ENCODE data around the gene CFAP77. TPM values are rescaled to one million over a fixed set of nuclear protein-coding genes. Genes with fewer than 3 reads are reported as not detected.

CFAP77 gene
- total RNA-seq, 1 donor, result under 0.01 TPM

DNA sequence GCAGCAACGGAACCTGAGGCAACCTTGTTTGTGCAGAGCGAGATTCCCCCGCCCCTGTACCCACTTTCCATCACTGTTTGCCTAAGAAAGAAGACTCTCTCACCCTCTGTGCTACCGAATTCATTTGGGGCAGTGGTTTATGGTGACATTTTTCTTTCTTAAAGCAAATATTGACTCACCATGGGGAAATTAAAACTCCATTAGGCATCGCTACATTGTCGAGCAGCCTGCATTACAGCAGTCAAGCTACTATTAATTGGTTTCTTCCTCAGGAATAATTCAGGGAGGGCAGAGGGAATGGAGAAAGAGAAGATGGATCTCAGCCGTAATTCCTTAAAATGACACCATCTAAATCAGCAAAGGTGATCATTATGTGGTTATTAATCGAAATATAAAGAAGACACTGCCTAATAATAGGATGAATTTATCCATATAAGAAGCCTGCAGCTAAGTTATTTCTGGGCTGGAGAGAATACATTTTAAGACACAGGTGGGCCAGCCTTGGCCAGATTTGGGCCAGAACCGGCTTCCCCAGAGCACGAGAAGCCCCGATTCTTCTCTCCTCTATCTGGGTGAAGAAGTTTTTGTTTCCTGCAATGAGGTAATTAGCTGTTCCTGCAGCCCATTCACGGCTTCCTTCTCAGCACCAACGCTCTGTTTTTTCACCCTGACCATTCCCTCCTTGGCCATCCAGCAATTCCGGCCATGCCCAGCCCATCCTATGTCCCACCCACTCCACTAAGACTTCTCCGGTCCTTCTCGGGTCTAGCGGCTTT is 16.8 kb downstream of the CFAP77 start:
- DNase-seq (ENCODE audit: low read depth), result no peak
- H3K4me3 ChIP-seq (ENCODE audit: low read depth, low read length), result no peak overlapping the region
- TF ChIP-seq, protein P1, sequence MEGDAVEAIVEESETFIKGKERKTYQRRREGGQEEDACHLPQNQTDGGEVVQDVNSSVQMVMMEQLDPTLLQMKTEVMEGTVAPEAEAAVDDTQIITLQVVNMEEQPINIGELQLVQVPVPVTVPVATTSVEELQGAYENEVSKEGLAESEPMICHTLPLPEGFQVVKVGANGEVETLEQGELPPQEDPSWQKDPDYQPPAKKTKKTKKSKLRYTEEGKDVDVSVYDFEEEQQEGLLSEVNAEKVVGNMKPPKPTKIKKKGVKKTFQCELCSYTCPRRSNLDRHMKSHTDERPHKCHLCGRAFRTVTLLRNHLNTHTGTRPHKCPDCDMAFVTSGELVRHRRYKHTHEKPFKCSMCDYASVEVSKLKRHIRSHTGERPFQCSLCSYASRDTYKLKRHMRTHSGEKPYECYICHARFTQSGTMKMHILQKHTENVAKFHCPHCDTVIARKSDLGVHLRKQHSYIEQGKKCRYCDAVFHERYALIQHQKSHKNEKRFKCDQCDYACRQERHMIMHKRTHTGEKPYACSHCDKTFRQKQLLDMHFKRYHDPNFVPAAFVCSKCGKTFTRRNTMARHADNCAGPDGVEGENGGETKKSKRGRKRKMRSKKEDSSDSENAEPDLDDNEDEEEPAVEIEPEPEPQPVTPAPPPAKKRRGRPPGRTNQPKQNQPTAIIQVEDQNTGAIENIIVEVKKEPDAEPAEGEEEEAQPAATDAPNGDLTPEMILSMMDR (IDR thresholded peaks at IDR 0.05; ENCODE audit: insufficient read depth, low read depth, low read length), result no peak

DNA sequence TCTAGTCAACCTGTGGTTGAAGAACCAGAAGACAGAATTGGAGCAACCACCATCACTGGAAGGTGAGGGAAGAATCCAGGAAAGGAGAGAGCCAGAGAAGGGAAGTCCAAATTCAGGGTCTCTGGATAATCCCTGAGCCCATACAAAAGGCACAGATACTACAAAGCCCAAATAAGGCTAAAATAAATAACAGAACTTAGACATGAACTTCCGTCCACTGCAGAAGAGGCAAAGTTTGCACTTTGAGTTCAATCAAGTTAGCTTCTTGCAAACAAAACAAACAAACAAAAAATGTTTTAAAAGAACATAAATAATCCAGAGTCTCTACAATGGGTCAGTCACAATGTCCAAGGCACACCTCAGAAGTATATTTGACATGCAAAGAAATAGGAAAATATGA is 21.0 kb downstream of the CFAP77 start:
- TF ChIP-seq, protein P1 (IDR thresholded peaks at IDR 0.05; ENCODE audit: insufficient read depth, low read depth, low read length), result no peak
- no peak overlapping the region for H3K4me3 ChIP-seq (ENCODE audit: low read depth, low read length)
- no peak for DNase-seq (ENCODE audit: low read depth)

DNA sequence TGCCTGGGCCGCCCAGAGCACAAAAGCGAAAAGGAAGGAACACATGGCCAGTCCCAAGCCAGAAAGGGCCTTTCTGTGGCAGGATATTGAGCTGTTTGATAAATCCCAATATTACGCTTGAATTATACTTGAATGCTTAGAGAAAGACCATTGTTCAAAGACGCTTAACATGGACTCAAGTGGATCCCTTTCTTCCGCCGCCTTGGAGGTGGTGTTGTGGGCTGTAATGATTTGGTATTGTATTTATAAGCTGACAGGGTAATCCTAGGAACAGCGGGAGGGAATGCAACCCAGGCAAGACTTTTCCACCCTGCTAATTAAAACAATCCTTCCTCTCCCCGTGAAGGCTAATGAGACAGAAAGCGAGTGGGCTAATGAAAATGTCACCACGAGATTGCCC is 24.9 kb downstream of the CFAP77 start:
- no peak for DNase-seq (ENCODE audit: low read depth)
- TF ChIP-seq, protein P1 (IDR thresholded peaks at IDR 0.05; ENCODE audit: insufficient read depth, low read depth, low read length), result no peak
- no peak overlapping the region for H3K4me3 ChIP-seq (ENCODE audit: low read depth, low read length)

DNA sequence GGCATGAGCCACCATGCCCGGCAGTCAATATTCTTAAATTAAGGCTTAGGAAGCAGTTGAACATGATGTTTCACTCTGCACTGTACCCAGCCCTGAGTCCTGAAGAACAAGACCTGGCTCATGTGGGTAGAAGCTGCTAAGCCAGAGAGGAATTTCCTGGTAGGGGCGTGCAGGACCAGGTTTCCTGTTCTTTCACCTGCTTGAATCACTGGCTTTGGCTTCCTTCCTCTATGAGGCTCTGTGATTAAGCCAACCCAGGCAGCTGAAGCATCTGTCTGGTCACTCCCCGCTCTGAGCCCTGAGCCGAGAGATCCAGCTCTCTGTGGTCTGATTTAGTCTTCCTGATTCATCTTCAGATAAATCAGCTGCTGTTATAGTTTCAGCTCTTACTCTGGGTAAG is 29.1 kb downstream of the CFAP77 start:
- no peak overlapping the region for H3K4me3 ChIP-seq (ENCODE audit: low read depth, low read length)
- TF ChIP-seq, protein P1 (IDR thresholded peaks at IDR 0.05; ENCODE audit: insufficient read depth, low read depth, low read length), result no peak
- DNase-seq (ENCODE audit: low read depth), result no peak

DNA sequence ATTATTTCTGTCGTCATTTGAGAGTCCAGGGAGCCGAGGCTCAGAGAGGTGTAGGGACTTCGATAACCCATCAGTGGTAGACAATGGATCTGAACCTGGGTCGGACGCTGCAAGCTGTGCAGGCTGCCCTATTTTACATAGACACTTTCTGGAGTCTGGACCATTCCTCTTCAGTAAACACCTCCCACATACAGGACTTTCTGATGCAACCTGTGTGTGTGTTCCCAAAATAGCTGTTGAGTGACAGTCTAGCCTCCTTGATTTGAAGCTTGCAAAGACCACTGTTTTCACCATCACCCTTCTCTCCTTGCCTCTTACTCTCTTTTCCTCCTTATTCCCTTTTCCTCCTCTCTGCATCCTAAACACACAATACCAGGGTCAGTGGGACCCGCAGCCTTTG is 30.7 kb downstream of the CFAP77 start:
- H3K4me3 ChIP-seq (ENCODE audit: low read depth, low read length), result no peak overlapping the region
- TF ChIP-seq, protein P1 (IDR thresholded peaks at IDR 0.05; ENCODE audit: insufficient read depth, low read depth, low read length), result no peak

DNA sequence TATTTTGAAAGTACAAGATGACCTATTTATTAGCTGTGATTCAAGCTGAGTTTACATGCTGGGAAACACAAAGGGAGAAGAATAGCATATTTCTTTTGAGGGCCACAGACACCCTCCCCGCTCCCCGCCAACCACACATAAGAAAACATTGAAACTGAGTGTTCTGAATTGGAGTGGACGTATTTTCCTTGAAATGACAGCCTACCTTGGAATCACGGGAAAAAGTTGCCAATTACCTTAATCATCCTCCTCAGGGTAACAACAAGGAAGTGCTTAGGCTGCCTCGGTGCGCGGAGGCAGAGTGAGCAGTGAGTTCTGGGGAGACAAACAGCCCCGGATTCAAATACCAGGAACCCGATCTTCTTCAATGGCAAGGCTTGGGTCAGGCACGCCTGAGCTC is 31.4 kb downstream of the CFAP77 start:
- no peak overlapping the region for H3K4me3 ChIP-seq (ENCODE audit: low read depth, low read length)
- TF ChIP-seq, protein P1 (IDR thresholded peaks at IDR 0.05; ENCODE audit: insufficient read depth, low read depth, low read length), result no peak
- no peak for DNase-seq (ENCODE audit: low read depth)

More for the DNA sequence above, 30.7 kb downstream of the CFAP77 start:
- DNase-seq (ENCODE audit: low read depth), result no peak

Measured in fibroblast of villous mesenchyme (primary cell).